ENCODE results near the gene PNMA6A.
"Not testable (repeated sequence)": the region's sequence is repeated elsewhere in the genome, so short reads cannot be mapped to it uniquely, and the experiment has no call there.

Gene PNMA6A

GRCh38 chrX:153071909-153072583 is at the start of gene PNMA6A:
Gene PNMA6A, plus strand, starts transcription at chrX:153072454. Its CDS starts 609 bp downstream, at chrX:153073063.
- not testable (repeated sequence) for DNase-seq

GRCh38 chrX:153026501-153026900 is 45.8 kb upstream of the PNMA6A start:
- DNase-seq = not testable (repeated sequence)

- DNase-seq = not testable (repeated sequence)
Observed at GRCh38 chrX:153028487-153028886, 43.8 kb upstream of the PNMA6A start.

- no peak for DNase-seq
Observed at GRCh38 chrX:153029162-153029561, 43.1 kb upstream of the PNMA6A start.

- no peak for DNase-seq
Observed at GRCh38 chrX:153029875-153030274, 42.4 kb upstream of the PNMA6A start.

- DNase-seq = no peak
Observed at GRCh38 chrX:153030801-153031200, 41.5 kb upstream of the PNMA6A start.

GRCh38 chrX:153032397-153033118 is 39.7 kb upstream of the PNMA6A start:
- peak in 47 of 56 donors; percentile 4 to 76 (median 40) for DNase-seq

GRCh38 chrX:153049093-153049492 is 23.2 kb upstream of the PNMA6A start:
- DNase-seq = no peak

- no peak for DNase-seq
Observed at GRCh38 chrX:153052534-153052933, 19.7 kb upstream of the PNMA6A start.

- peak in 7 of 56 donors; percentile 2 to 26 (median 12) for DNase-seq
Observed at GRCh38 chrX:153055871-153056749, 16.1 kb upstream of the PNMA6A start, which contains the start of gene PNMA3. Gene PNMA3, plus strand, starts transcription at chrX:153056470. Its CDS starts 586 bp downstream, at chrX:153057056.

- no peak for DNase-seq
Observed at GRCh38 chrX:153057281-153057680, 15.0 kb upstream of the PNMA6A start.

- DNase-seq = no peak
Observed at GRCh38 chrX:153059191-153060094, 12.8 kb upstream of the PNMA6A start.

GRCh38 chrX:153060095-153060445 is 12.2 kb upstream of the PNMA6A start:
- no peak for DNase-seq

- no peak for DNase-seq
Observed at GRCh38 chrX:153061732-153062131, 10.5 kb upstream of the PNMA6A start.

- DNase-seq = no peak
Observed at GRCh38 chrX:153063315-153063714, 8.9 kb upstream of the PNMA6A start.

GRCh38 chrX:153064061-153064460 is 8.2 kb upstream of the PNMA6A start:
- no peak for DNase-seq

- DNase-seq = no peak
Observed at GRCh38 chrX:153065389-153065788, 6.9 kb upstream of the PNMA6A start.

GRCh38 chrX:153066402-153066801 is 5.9 kb upstream of the PNMA6A start:
- DNase-seq = not testable (repeated sequence)

GRCh38 chrX:153073331-153073730 is 1.1 kb downstream of the PNMA6A start:
- DNase-seq = not testable (repeated sequence)

- DNase-seq = no peak
Observed at GRCh38 chrX:153074262-153074899, 2.1 kb downstream of the PNMA6A start.

All from nucleus accumbens (tissue), 56 donors.